Measurements from ENCODE around the gene PAM. TPM values are rescaled to one million over a fixed set of nuclear protein-coding genes. Genes with fewer than 3 reads are reported as not detected.

PAM gene
- total and polyA plus RNA-seq, 5 donors, result 3,384 to 4,784 (median 4,213) TPM

GRCh38 chr5:102835717-102836116, 80.6 kb downstream of the PAM start:
- 74% methylated on average over 2 of the region's 2 CpGs for WGBS
- intact Hi-C loops (cut with DNase I), result no loop called here
- DNase-seq, result no peak
- Histone ChIP-seq H3K9me3 (ENCODE audit: control insufficient read depth, low read length) (no peaks in the 10 kb centered on the region), H3K27ac (ENCODE audit: low read length) (no peak overlapping the region), H3K27me3 (ENCODE audit: control insufficient read depth, insufficient read depth) (no peaks in the 10 kb centered on the region), H3K4me1 (ENCODE audit: control insufficient read depth, insufficient read depth, low read length) (peaks cover 1% of the 10 kb centered on the region), H3K4me3 (ENCODE audit: low read length) (no peak overlapping the region)
- ATAC-seq, result no peak

GRCh38 chr5:102841021-102841420, 85.9 kb downstream of the PAM start:
- Histone ChIP-seq H3K27ac (ENCODE audit: low read length) (no peak overlapping the region), H3K9me3 (ENCODE audit: control insufficient read depth, low read length) (no peaks in the 10 kb centered on the region), H3K27me3 (ENCODE audit: control insufficient read depth, insufficient read depth) (no peaks in the 10 kb centered on the region), H3K4me3 (ENCODE audit: low read length) (no peak overlapping the region), H3K4me1 (ENCODE audit: control insufficient read depth, insufficient read depth, low read length) (peaks cover 1% of the 10 kb centered on the region)
- no peak for ATAC-seq
- intact Hi-C loops (cut with DNase I), result no loop called here
- no peak for DNase-seq

- DNase-seq, result no peak
- Histone ChIP-seq H3K27me3 (ENCODE audit: control insufficient read depth, insufficient read depth) (no peaks in the 10 kb centered on the region), H3K9me3 (ENCODE audit: control insufficient read depth, low read length) (no peaks in the 10 kb centered on the region), H3K27ac (ENCODE audit: low read length) (no peak overlapping the region), H3K4me3 (ENCODE audit: low read length) (no peak overlapping the region), H3K4me1 (ENCODE audit: control insufficient read depth, insufficient read depth, low read length) (peaks cover 1% of the 10 kb centered on the region)
- ATAC-seq, result no peak
- intact Hi-C loops (cut with DNase I), result no loop called here
- 99% methylated on average over 1 of the region's 1 CpG for WGBS
Measured at GRCh38 chr5:102843997-102844396, 88.9 kb downstream of the PAM start.

GRCh38 chr5:102845041-102845440, 89.9 kb downstream of the PAM start:
- H3K4me3 ChIP-seq (ENCODE audit: low read length), result no peak overlapping the region
- DNase-seq (no peak), ATAC-seq (no peak)
- intact Hi-C loops (cut with DNase I), result no loop called here
- 57% methylated on average over 5 of the region's 5 CpGs for WGBS
- H3K27ac ChIP-seq (ENCODE audit: low read length), result no peak overlapping the region
- H3K4me1 ChIP-seq (ENCODE audit: control insufficient read depth, insufficient read depth, low read length), result peaks cover 1% of the 10 kb centered on the region
- H3K27me3 ChIP-seq (ENCODE audit: control insufficient read depth, insufficient read depth), result no peaks in the 10 kb centered on the region
- no peaks in the 10 kb centered on the region for H3K9me3 ChIP-seq (ENCODE audit: control insufficient read depth, low read length)

GRCh38 chr5:102850503-102850902, 95.4 kb downstream of the PAM start:
- H3K27me3 ChIP-seq (ENCODE audit: control insufficient read depth, insufficient read depth), result no peaks in the 10 kb centered on the region
- intact Hi-C loops (cut with DNase I), result no loop called here
- peak in 1 of 3 donors; percentile 40 for DNase-seq
- peak in 1 of 2 donors; percentile 21 for ATAC-seq
- H3K9me3 ChIP-seq (ENCODE audit: control insufficient read depth, low read length), result no peaks in the 10 kb centered on the region
- peaks cover 2% of the 10 kb centered on the region for H3K4me1 ChIP-seq (ENCODE audit: control insufficient read depth, insufficient read depth, low read length)
- no peak overlapping the region for H3K27ac ChIP-seq (ENCODE audit: low read length)
- no peak overlapping the region for H3K4me3 ChIP-seq (ENCODE audit: low read length)
- WGBS, result 93% methylated on average over 7 of the region's 7 CpGs

GRCh38 chr5:102853680-102854079, 98.6 kb downstream of the PAM start:
- intact Hi-C loops (cut with DNase I), result no loop called here
- no peak for ATAC-seq

GRCh38 chr5:102855681-102856388, 100.7 kb downstream of the PAM start:
- Histone ChIP-seq H3K4me3 (ENCODE audit: low read length) (no peak overlapping the region), H3K27me3 (ENCODE audit: control insufficient read depth, insufficient read depth) (no peaks in the 10 kb centered on the region), H3K4me1 (ENCODE audit: control insufficient read depth, insufficient read depth, low read length) (peaks cover 2% of the 10 kb centered on the region), H3K27ac (ENCODE audit: low read length) (no peak overlapping the region), H3K9me3 (ENCODE audit: control insufficient read depth, low read length) (no peaks in the 10 kb centered on the region)
- intact Hi-C loops (cut with DNase I), result no loop called here
- no peak for ATAC-seq
- 91% methylated on average over 4 of the region's 4 CpGs for WGBS
- no peak for DNase-seq

More at GRCh38 chr5:102853680-102854079, 98.6 kb downstream of the PAM start:
- H3K4me1 ChIP-seq (ENCODE audit: control insufficient read depth, insufficient read depth, low read length), result peaks cover 2% of the 10 kb centered on the region
- H3K4me3 ChIP-seq (ENCODE audit: low read length), result no peak overlapping the region
- no peaks in the 10 kb centered on the region for H3K27me3 ChIP-seq (ENCODE audit: control insufficient read depth, insufficient read depth)
- no peak overlapping the region for H3K27ac ChIP-seq (ENCODE audit: low read length)
- 79% methylated on average over 4 of the region's 4 CpGs for WGBS
- DNase-seq, result no peak
- H3K9me3 ChIP-seq (ENCODE audit: control insufficient read depth, low read length), result no peaks in the 10 kb centered on the region

- no peaks in the 10 kb centered on the region for H3K9me3 ChIP-seq (ENCODE audit: control insufficient read depth, low read length)
- H3K4me3 ChIP-seq (ENCODE audit: low read length), result no peak overlapping the region
- H3K27me3 ChIP-seq (ENCODE audit: control insufficient read depth, insufficient read depth), result no peaks in the 10 kb centered on the region
- ATAC-seq, result no peak
- H3K27ac ChIP-seq (ENCODE audit: low read length), result no peak overlapping the region
- 85% methylated on average over 4 of the region's 4 CpGs for WGBS
- intact Hi-C loops (cut with DNase I), result no loop called here
- H3K4me1 ChIP-seq (ENCODE audit: control insufficient read depth, insufficient read depth, low read length), result peaks cover 2% of the 10 kb centered on the region
- DNase-seq, result no peak
Measured at GRCh38 chr5:102856389-102856777, 101.3 kb downstream of the PAM start.

GRCh38 chr5:102857076-102857818, 102.1 kb downstream of the PAM start:
- intact Hi-C loops (cut with DNase I), result no loop called here
- no peaks in the 10 kb centered on the region for H3K9me3 ChIP-seq (ENCODE audit: control insufficient read depth, low read length)
- ATAC-seq, result peak; percentile 84 to 90
- H3K27me3 ChIP-seq (ENCODE audit: control insufficient read depth, insufficient read depth), result no peaks in the 10 kb centered on the region
- DNase-seq, result peak; percentile 52 to 64 (median 61)
- WGBS, result 70% methylated on average over 6 of the region's 6 CpGs
- H3K4me1 ChIP-seq (ENCODE audit: control insufficient read depth, insufficient read depth, low read length), result peaks cover 2% of the 10 kb centered on the region
- no peak overlapping the region for H3K27ac ChIP-seq (ENCODE audit: low read length)
- H3K4me3 ChIP-seq (ENCODE audit: low read length), result no peak overlapping the region

GRCh38 chr5:102858221-102858620, 103.1 kb downstream of the PAM start:
- Histone ChIP-seq H3K4me3 (ENCODE audit: low read length) (no peak overlapping the region), H3K9me3 (ENCODE audit: control insufficient read depth, low read length) (no peaks in the 10 kb centered on the region), H3K4me1 (ENCODE audit: control insufficient read depth, insufficient read depth, low read length) (peaks cover 2% of the 10 kb centered on the region), H3K27ac (ENCODE audit: low read length) (no peak overlapping the region), H3K27me3 (ENCODE audit: control insufficient read depth, insufficient read depth) (no peaks in the 10 kb centered on the region)
- DNase-seq (no peak), ATAC-seq (no peak)
- 96% methylated on average over 1 of the region's 1 CpG for WGBS
- intact Hi-C loops (cut with DNase I), result no loop called here

GRCh38 chr5:102858808-102859207, 103.7 kb downstream of the PAM start:
- no peak overlapping the region for H3K4me3 ChIP-seq (ENCODE audit: low read length)
- intact Hi-C loops (cut with DNase I), result no loop called here
- no peak overlapping the region for H3K27ac ChIP-seq (ENCODE audit: low read length)
- no peaks in the 10 kb centered on the region for H3K9me3 ChIP-seq (ENCODE audit: control insufficient read depth, low read length)
- DNase-seq (no peak), ATAC-seq (no peak)
- 81% methylated on average over 4 of the region's 4 CpGs for WGBS
- peaks cover 2% of the 10 kb centered on the region for H3K4me1 ChIP-seq (ENCODE audit: control insufficient read depth, insufficient read depth, low read length)
- no peaks in the 10 kb centered on the region for H3K27me3 ChIP-seq (ENCODE audit: control insufficient read depth, insufficient read depth)

All from right cardiac atrium (tissue), 5 donors.